ENCODE data around the gene PRELP.
"Not testable (repeated sequence)": the region's sequence is repeated elsewhere in the genome, so short reads cannot be mapped to it uniquely, and the experiment has no call there.

Gene PRELP

GRCh38 chr1:203511930-203512329 lies 36.3 kb downstream of the PRELP start:
- Histone ChIP-seq H3K36me3 (replicated peaks) (no peaks in the 10 kb centered on the region), H3K27me3 (ENCODE audit: low read depth) (no peaks in the 10 kb centered on the region), H3K9me3 (no peaks in the 10 kb centered on the region), H3K4me1 (peaks cover 8% of the 10 kb centered on the region), H3K4me3 (no peak overlapping the region)
- no peak for DNase-seq (ENCODE audit: low spot score in 2 of 2)
- in situ Hi-C loops (cut with MboI; ENCODE audit: low sequenced_read_pairs), result loop anchor here (25.0 kb wide), 1 partner anchor 625 kb away; no protein-coding TSS in a partner anchor

GRCh38 chr1:203512517-203512847 lies 36.9 kb downstream of the PRELP start:
- no peaks in the 10 kb centered on the region for H3K27me3 ChIP-seq (ENCODE audit: low read depth)
- H3K36me3 ChIP-seq (replicated peaks), result no peaks in the 10 kb centered on the region
- H3K4me1 ChIP-seq, result peaks cover 8% of the 10 kb centered on the region
- H3K4me3 ChIP-seq, result no peak overlapping the region
- in situ Hi-C loops (cut with MboI; ENCODE audit: low sequenced_read_pairs), result loop anchor here (25.0 kb wide), 1 partner anchor 625 kb away; no protein-coding TSS in a partner anchor
- DNase-seq (ENCODE audit: low spot score in 2 of 2), result no peak
- H3K9me3 ChIP-seq, result no peaks in the 10 kb centered on the region

GRCh38 chr1:203512848-203513584 lies 37.4 kb downstream of the PRELP start:
- DNase-seq (ENCODE audit: low spot score in 2 of 2), result no peak
- Histone ChIP-seq H3K4me3 (no peak overlapping the region), H3K4me1 (peaks cover 8% of the 10 kb centered on the region), H3K27me3 (ENCODE audit: low read depth) (no peaks in the 10 kb centered on the region), H3K36me3 (replicated peaks) (no peaks in the 10 kb centered on the region), H3K9me3 (no peaks in the 10 kb centered on the region)
- in situ Hi-C loops (cut with MboI; ENCODE audit: low sequenced_read_pairs), result loop anchor here (25.0 kb wide), 1 partner anchor 624 kb away; no protein-coding TSS in a partner anchor

GRCh38 chr1:203513585-203514031 lies 38.0 kb downstream of the PRELP start:
- no peak for DNase-seq (ENCODE audit: low spot score in 2 of 2)
- no peaks in the 10 kb centered on the region for H3K9me3 ChIP-seq
- in situ Hi-C loops (cut with MboI; ENCODE audit: low sequenced_read_pairs), result loop anchor here (25.0 kb wide), 1 partner anchor 624 kb away; no protein-coding TSS in a partner anchor
- peaks cover 8% of the 10 kb centered on the region for H3K4me1 ChIP-seq
- H3K27me3 ChIP-seq (ENCODE audit: low read depth), result no peaks in the 10 kb centered on the region
- H3K4me3 ChIP-seq, result no peak overlapping the region
- H3K36me3 ChIP-seq (replicated peaks), result no peaks in the 10 kb centered on the region

- Histone ChIP-seq H3K4me3 (no peak overlapping the region), H3K4me1 (peaks cover 8% of the 10 kb centered on the region), H3K36me3 (replicated peaks) (no peaks in the 10 kb centered on the region), H3K9me3 (no peaks in the 10 kb centered on the region), H3K27me3 (ENCODE audit: low read depth) (no peaks in the 10 kb centered on the region)
- no peak for DNase-seq (ENCODE audit: low spot score in 2 of 2)
- in situ Hi-C loops (cut with MboI; ENCODE audit: low sequenced_read_pairs), result loop anchor here (25.0 kb wide), 1 partner anchor 621 kb away; no protein-coding TSS in a partner anchor
Observed at GRCh38 chr1:203516184-203516583, 40.6 kb downstream of the PRELP start.

GRCh38 chr1:203516906-203517305 lies 41.3 kb downstream of the PRELP start:
- DNase-seq (ENCODE audit: low spot score in 2 of 2), result no peak
- Histone ChIP-seq H3K27me3 (ENCODE audit: low read depth) (no peaks in the 10 kb centered on the region), H3K36me3 (replicated peaks) (no peaks in the 10 kb centered on the region), H3K4me1 (peaks cover 8% of the 10 kb centered on the region), H3K4me3 (no peak overlapping the region), H3K9me3 (no peaks in the 10 kb centered on the region)
- in situ Hi-C loops (cut with MboI; ENCODE audit: low sequenced_read_pairs), result loop anchor here (25.0 kb wide), 1 partner anchor 620 kb away; no protein-coding TSS in a partner anchor

GRCh38 chr1:203517426-203518110 lies 42.0 kb downstream of the PRELP start:
- Histone ChIP-seq H3K27me3 (ENCODE audit: low read depth) (no peaks in the 10 kb centered on the region), H3K9me3 (no peaks in the 10 kb centered on the region), H3K36me3 (replicated peaks) (no peaks in the 10 kb centered on the region), H3K4me1 (peaks cover 13% of the 10 kb centered on the region), H3K4me3 (no peak overlapping the region)
- in situ Hi-C loops (cut with MboI; ENCODE audit: low sequenced_read_pairs), result loop anchor here (25.0 kb wide), 1 partner anchor 620 kb away; no protein-coding TSS in a partner anchor
- DNase-seq (ENCODE audit: low spot score in 2 of 2), result peak in 1 of 2 experiments; percentile 28

- not testable (repeated sequence) for H3K27me3 ChIP-seq (ENCODE audit: low read depth); H3K4me3 ChIP-seq; H3K36me3 ChIP-seq (replicated peaks); H3K9me3 ChIP-seq; DNase-seq (ENCODE audit: low spot score in 2 of 2)
- peaks cover 15% of the 10 kb centered on the region for H3K4me1 ChIP-seq
- in situ Hi-C loops (cut with MboI; ENCODE audit: low sequenced_read_pairs), result loop anchor here (25.0 kb wide), 1 partner anchor 619 kb away; no protein-coding TSS in a partner anchor
Observed at GRCh38 chr1:203518139-203518538, 42.5 kb downstream of the PRELP start.

GRCh38 chr1:203518541-203518940 lies 42.9 kb downstream of the PRELP start:
- in situ Hi-C loops (cut with MboI; ENCODE audit: low sequenced_read_pairs), result loop anchor here (25.0 kb wide), 1 partner anchor 619 kb away; no protein-coding TSS in a partner anchor

GRCh38 chr1:203519053-203519840 lies 43.6 kb downstream of the PRELP start:
- peaks cover 10% of the 10 kb centered on the region for H3K4me1 ChIP-seq
- in situ Hi-C loops (cut with MboI; ENCODE audit: low sequenced_read_pairs), result loop anchor here (25.0 kb wide), 1 partner anchor 618 kb away; no protein-coding TSS in a partner anchor
- no peaks in the 10 kb centered on the region for H3K36me3 ChIP-seq (replicated peaks)
- H3K27me3 ChIP-seq (ENCODE audit: low read depth), result no peaks in the 10 kb centered on the region
- no peak for DNase-seq (ENCODE audit: low spot score in 2 of 2)
- no peaks in the 10 kb centered on the region for H3K9me3 ChIP-seq
- no peak overlapping the region for H3K4me3 ChIP-seq

More at GRCh38 chr1:203518541-203518940, 42.9 kb downstream of the PRELP start:
- Histone ChIP-seq H3K4me3 (no peak overlapping the region), H3K36me3 (replicated peaks) (no peaks in the 10 kb centered on the region), H3K4me1 (peaks cover 15% of the 10 kb centered on the region), H3K9me3 (no peaks in the 10 kb centered on the region), H3K27me3 (ENCODE audit: low read depth) (no peaks in the 10 kb centered on the region)
- no peak for DNase-seq (ENCODE audit: low spot score in 2 of 2)

- Histone ChIP-seq H3K27me3 (ENCODE audit: low read depth) (no peaks in the 10 kb centered on the region), H3K4me1 (peaks cover 7% of the 10 kb centered on the region), H3K36me3 (replicated peaks) (no peaks in the 10 kb centered on the region), H3K4me3 (no peak overlapping the region), H3K9me3 (no peaks in the 10 kb centered on the region)
- no peak for DNase-seq (ENCODE audit: low spot score in 2 of 2)
- in situ Hi-C loops (cut with MboI; ENCODE audit: low sequenced_read_pairs), result loop anchor here (25.0 kb wide), 1 partner anchor 617 kb away; no protein-coding TSS in a partner anchor
Observed at GRCh38 chr1:203519896-203520295, 44.3 kb downstream of the PRELP start.

- no peak for DNase-seq (ENCODE audit: low spot score in 2 of 2)
- Histone ChIP-seq H3K36me3 (replicated peaks) (no peaks in the 10 kb centered on the region), H3K4me1 (peaks cover 7% of the 10 kb centered on the region), H3K27me3 (ENCODE audit: low read depth) (no peaks in the 10 kb centered on the region), H3K4me3 (no peak overlapping the region), H3K9me3 (no peaks in the 10 kb centered on the region)
- in situ Hi-C loops (cut with MboI; ENCODE audit: low sequenced_read_pairs), result loop anchor here (25.0 kb wide), 1 partner anchor 617 kb away; no protein-coding TSS in a partner anchor
Observed at GRCh38 chr1:203520315-203520714, 44.7 kb downstream of the PRELP start.
